GM12878 (cell line): Measurements from ENCODE around the gene TMEM196. TPM values are rescaled to one million over a fixed set of nuclear protein-coding genes. Genes with fewer than 3 reads are reported as not detected.

ENCODE experiments used
- ATAC-seq: fragments of 200-7000 bp; cut with Tn5 transposase; 3 replicates; pipeline ENCODE4 v1.9.1; 2020; ENCODE audit warnings: mild to moderate bottlenecking, moderate library complexity
- BruUV-seq: library from RNA; stranded (reverse); fragments of 400-500 nt; replicated peaks from 2 replicates; lab custom pipeline; 2021; lab: Mats Ljungman, UMichigan
- CTCF ChIA-PET: fragments of 300-600 bp; sonication (Branson Sonifier 250); formaldehyde crosslinking; extraction: SDS; loops from one replicate; lab custom pipeline; 2021; ENCODE audit warnings: inconsistent platforms; lab: Yijun Ruan, JAX
- POLR2A ChIA-PET: fragments of 350-600 bp; formaldehyde crosslinking; extraction: SDS; loops from one replicate; lab custom pipeline; 2021; ENCODE audit warnings: inconsistent platforms; lab: Charles Lee
- RAD21 ChIA-PET: fragments of 300-600 bp; sonication (Branson Sonifier 250); formaldehyde crosslinking; loops from one replicate; lab custom pipeline; 2023; ENCODE audit warnings: antibody characterized with exemption; ENCODE audit not compliant: unreplicated experiment; lab: Charles Lee
- SMC1A ChIA-PET: fragments of 300-600 bp; sonication (Branson Sonifier 250); formaldehyde crosslinking; loops from one replicate; lab custom pipeline; 2023; ENCODE audit not compliant: unreplicated experiment, uncharacterized antibody; lab: Charles Lee
- DNase-seq: peaks from one replicate; pipeline ENCODE4 v3.0.0-alpha.2; 2011; ENCODE audit warnings: low read depth, low spot score
- FAIRE-seq: peaks from 3 replicates; lab custom pipeline; 2011; peaks lifted over from hg19 to GRCh38; lab: Jason Lieb, UNC
- H2AFZ ChIP-seq: 2 replicates; pipeline ENCODE4 v1.6.0; 2011; ENCODE audit warnings: low read depth, low read length, control low read depth; ENCODE audit not compliant: control insufficient read depth
- H3K27ac ChIP-seq: 2 replicates; pipeline ENCODE4 v1.5.1; 2011; ENCODE audit warnings: control low read depth; ENCODE audit not compliant: control insufficient read depth, insufficient read depth
- H3K27me3 ChIP-seq, 2 experiments: replicated peaks in 1 of 2; 2 replicates each; pipeline versions ENCODE4 v1.6.0 to v1.6.1; 2011; ENCODE audit warnings: low read length in 1 of 2; ENCODE audit not compliant: control insufficient read depth in 2 of 2, insufficient read depth in 2 of 2
- H3K36me3 ChIP-seq, 2 experiments: 2 replicates each; pipeline ENCODE4 v1.5.1; 2011; ENCODE audit warnings: low read length in 1 of 2; ENCODE audit not compliant: control insufficient read depth in 2 of 2, insufficient read depth in 2 of 2
- H3K4me1 ChIP-seq: 2 replicates; pipeline ENCODE4 v1.6.1; 2011; ENCODE audit warnings: mild to moderate bottlenecking, low read length, moderate library complexity, mixed read lengths; ENCODE audit not compliant: control insufficient read depth, insufficient read depth
- H3K4me2 ChIP-seq: 2 replicates; pipeline ENCODE4 v1.6.0; 2011; ENCODE audit warnings: control low read depth; ENCODE audit not compliant: control insufficient read depth, insufficient read depth
- H3K4me3 ChIP-seq: fragments of 200-600 bp; sonication (generic); 2 replicates; pipeline ENCODE4 v1.5.1; 2016
- H3K79me2 ChIP-seq: 2 replicates; pipeline ENCODE4 v1.6.0; 2011; ENCODE audit warnings: low read length; ENCODE audit not compliant: control insufficient read depth, insufficient read depth
- H3K9ac ChIP-seq: 2 replicates; pipeline ENCODE4 v1.8.0; 2011; ENCODE audit warnings: low read length, control low read depth, mixed read lengths; ENCODE audit not compliant: control insufficient read depth, insufficient read depth
- H3K9me3 ChIP-seq: replicated peaks from 3 replicates; pipeline ENCODE4 v1.5.1; 2011; ENCODE audit warnings: mild to moderate bottlenecking, low read length; ENCODE audit not compliant: control insufficient read depth, insufficient read depth
- H4K20me1 ChIP-seq: 2 replicates; pipeline ENCODE4 v1.6.0; 2011; ENCODE audit not compliant: control insufficient read depth, insufficient read depth
- BACH1 ChIP-seq: fragments of 450-650 bp; IDR thresholded peaks from 2 replicates; pipeline ENCODE4 v1.6.1; 2017; ENCODE audit warnings: mild to moderate bottlenecking, borderline replicate concordance
- EGR1 ChIP-seq, 2 experiments: IDR thresholded peaks; 1 replicate in 1 of 2; 2 replicates in 1 of 2; pipeline ENCODE4 v1.6.1; 2011 to 2012; ENCODE audit warnings: low read depth in 2 of 2, low read length in 2 of 2, borderline replicate concordance in 1 of 2, mild to moderate bottlenecking in 1 of 2, moderate library complexity in 1 of 2
- FOXM1 ChIP-seq: IDR thresholded peaks from 2 replicates; pipeline ENCODE4 v1.6.1; 2012; ENCODE audit warnings: low read depth, mild to moderate bottlenecking, inconsistent platforms, low read length, moderate library complexity
- HCFC1 ChIP-seq: fragments of 150-350 bp; IDR thresholded peaks from 2 replicates; pipeline ENCODE4 v1.6.1; 2014; ENCODE audit warnings: low read length
- LARP7 ChIP-seq: fragments of 450-650 bp; IDR thresholded peaks from 2 replicates; pipeline ENCODE4 v1.6.1; 2017; ENCODE audit warnings: mild to moderate bottlenecking
- MTA2 ChIP-seq: fragments of 450-650 bp; IDR thresholded peaks from 2 replicates; pipeline ENCODE4 v1.6.1; 2016; ENCODE audit warnings: low read depth, mild to moderate bottlenecking, moderate library complexity
- MYB ChIP-seq: fragments of 150-350 bp; IDR thresholded peaks from 2 replicates; pipeline ENCODE4 v1.6.1; 2014; ENCODE audit warnings: mild to moderate bottlenecking, low read depth, low read length, borderline replicate concordance
- NFXL1 ChIP-seq: fragments of 450-650 bp; IDR thresholded peaks from 2 replicates; pipeline ENCODE4 v1.6.1; 2017; ENCODE audit warnings: antibody characterized with exemption, mild to moderate bottlenecking, borderline replicate concordance
- POLR2AphosphoS2 ChIP-seq: IDR thresholded peaks from 2 replicates; pipeline ENCODE4 v1.6.1; 2011; ENCODE audit warnings: low read depth, mild to moderate bottlenecking, low read length, improper control_type of control experiment, moderate library complexity
- SUPT20H ChIP-seq: IDR thresholded peaks from 2 replicates; pipeline ENCODE4 v1.6.1; 2011; ENCODE audit warnings: low read depth, mild to moderate bottlenecking, low read length, moderate library complexity, borderline replicate concordance; ENCODE audit not compliant: control insufficient read depth
- TARDBP ChIP-seq: IDR thresholded peaks from 2 replicates; pipeline ENCODE4 v1.6.1; 2016; ENCODE audit warnings: borderline replicate concordance
- TCF12 ChIP-seq: IDR thresholded peaks from 2 replicates; pipeline ENCODE4 v1.6.1; 2011; ENCODE audit warnings: low read depth, mild to moderate bottlenecking, low read length
- ZBED1 ChIP-seq: IDR thresholded peaks from 2 replicates; pipeline ENCODE4 v1.6.1; 2016; ENCODE audit warnings: borderline replicate concordance
- ZNF207 ChIP-seq: fragments of 450-650 bp; IDR thresholded peaks from 2 replicates; pipeline ENCODE4 v1.6.1; 2014; ENCODE audit warnings: antibody characterized with exemption, mild to moderate bottlenecking, borderline replicate concordance
- ZNF24 ChIP-seq: fragments of 450-650 bp; IDR thresholded peaks from 2 replicates; pipeline ENCODE4 v1.6.1; 2017; ENCODE audit warnings: antibody characterized with exemption, mild to moderate bottlenecking
- ZNF592 ChIP-seq: fragments of 450-650 bp; IDR thresholded peaks from 2 replicates; pipeline ENCODE4 v1.6.1; 2017; ENCODE audit warnings: mild to moderate bottlenecking, moderate library complexity
- WGBS: methylation state at CpG from one replicate; pipeline ENCODE4 v1.1.6; 2016; ENCODE audit warnings: low lambda C conversion rate; ENCODE audit not compliant: insufficient replicate concordance, insufficient coverage; ENCODE audit errors: missing lambda C conversion rate; 5-methylcytosine and 5-hydroxymethylcytosine counted together
- in situ Hi-C: fragments of 300-500 bp; cut with MboI; formaldehyde crosslinking; loops from 9 replicates; pipeline ENCODE4 v1.14.3; 2018; ENCODE audit warnings: mixed read lengths
- intact Hi-C: fragments of 100-400 bp; cut with micrococcal nuclease; formaldehyde crosslinking; loops from one replicate; pipeline ENCODE4 v1.14.2; 2022; ENCODE audit not compliant: unreplicated experiment
- polyA plus RNA-seq, 11 experiments: library from polyadenylated mRNA; depleted of rRNA in 4 of 11; unstranded in 6 of 11; stranded (reverse) in 5 of 11; fragments of >200 nt; fragmentation: Nextera tagmentation in 4 of 11; fragmentation: Illumina TruSeq in 1 of 11; extraction: Ambion mirVana in 4 of 11; extraction: Trizol in 1 of 11; gene quantifications; 1 replicate in 1 of 11; 2 replicates in 10 of 11; pipeline versions ENCODE4 v1.2.1 to v1.2.3, GENCODE V29; 2011 to 2016; ENCODE audit warnings: inconsistent platforms in 2 of 11, missing spikeins in 2 of 11, low read depth in 1 of 11
- total RNA-seq, 4 experiments: library from RNA; depleted of rRNA in 3 of 4; stranded (reverse); fragments of >200 nt in 3 of 4; fragmentation: Illumina TruSeq in 1 of 4; extraction: Trizol in 1 of 4; gene quantifications; 2 replicates each; pipeline versions ENCODE4 v1.2.1 to v1.2.3, GENCODE V29; 2013 to 2021
- TF ChIP-seq, protein P1 (sequence below): fragments of 450-650 bp; IDR thresholded peaks from 2 replicates; pipeline ENCODE4 v1.6.1; 2017; ENCODE audit warnings: borderline replicate concordance
- TF ChIP-seq, protein P2 (sequence below): fragments of 450-650 bp; IDR thresholded peaks from 2 replicates; pipeline ENCODE4 v1.6.1; 2018; ENCODE audit warnings: mild to moderate bottlenecking, low read depth, moderate library complexity; ENCODE audit not compliant: partially characterized antibody

The TMEM196 gene
- total and polyA plus RNA-seq, 10 of the 15 experiments (the other 5 are each of a cell fraction or from before 2014, with no cell fraction given): 0.04 TPM; not detected in 9

GRCh38 chr7:19705663-19706062 lies 67.8 kb downstream of the TMEM196 start:
- intact Hi-C loops: loop anchor here (5.0 kb wide), 1 partner anchor 622 kb away; no protein-coding TSS in a partner anchor
- POLR2A ChIA-PET: no interaction called here
- 96% methylated on average over 2 of the region's 2 CpGs for WGBS
- H3K4me1 ChIP-seq: 0 out of 2 replicates have a peak, but pooled peaks cover 3% of the 10 kb centered on the region
- CTCF ChIA-PET: interaction anchor here (1.2 to 1.9 kb wide), 2 partner anchors 8 to 893 kb away, joined by 3 to 11 read pairs; no protein-coding TSS in a partner anchor
- FAIRE-seq (no peak), ATAC-seq (no peak), DNase-seq (no peak)
- H3K27ac ChIP-seq: no peak overlapping the region
- H4K20me1 ChIP-seq: no peaks in the 10 kb centered on the region
- H3K79me2 ChIP-seq: peaks cover 35% of the 10 kb centered on the region
- H3K4me2 ChIP-seq: no peak overlapping the region
- no peak overlapping the region for H2AFZ ChIP-seq
- in situ Hi-C loops: no loop called here
- H3K9ac ChIP-seq: no peak overlapping the region
- no peaks in the 10 kb centered on the region for H3K27me3 ChIP-seq
- RAD21 ChIA-PET: no interaction called here
- BruUV-seq: no TSS peak
- SMC1A ChIA-PET: no interaction called here
- no peaks in the 10 kb centered on the region; a peak in 1 of 4 replicates for H3K36me3 ChIP-seq
- H3K9me3 ChIP-seq: no peaks in the 10 kb centered on the region
- H3K4me3 ChIP-seq: no peak overlapping the region
- no peak for TF ChIP-seq TCF12
- no peak for TF ChIP-seq NFXL1
- no peak for TF ChIP-seq ZNF207
- TF ChIP-seq FOXM1: no peak
- no peak for TF ChIP-seq SUPT20H
- TF ChIP-seq, protein P1, sequence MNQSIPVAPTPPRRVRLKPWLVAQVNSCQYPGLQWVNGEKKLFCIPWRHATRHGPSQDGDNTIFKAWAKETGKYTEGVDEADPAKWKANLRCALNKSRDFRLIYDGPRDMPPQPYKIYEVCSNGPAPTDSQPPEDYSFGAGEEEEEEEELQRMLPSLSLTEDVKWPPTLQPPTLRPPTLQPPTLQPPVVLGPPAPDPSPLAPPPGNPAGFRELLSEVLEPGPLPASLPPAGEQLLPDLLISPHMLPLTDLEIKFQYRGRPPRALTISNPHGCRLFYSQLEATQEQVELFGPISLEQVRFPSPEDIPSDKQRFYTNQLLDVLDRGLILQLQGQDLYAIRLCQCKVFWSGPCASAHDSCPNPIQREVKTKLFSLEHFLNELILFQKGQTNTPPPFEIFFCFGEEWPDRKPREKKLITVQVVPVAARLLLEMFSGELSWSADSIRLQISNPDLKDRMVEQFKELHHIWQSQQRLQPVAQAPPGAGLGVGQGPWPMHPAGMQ: no peak
- TF ChIP-seq EGR1 (IDR thresholded peaks at IDR 0.05; ENCODE audit: borderline replicate concordance in 1 of 2, low read depth in 2 of 2, low read length in 2 of 2): no peak
- no peak for TF ChIP-seq ZBED1
- no peak for TF ChIP-seq BACH1
- no peak for TF ChIP-seq ZNF24
- TF ChIP-seq MTA2: no peak
- TF ChIP-seq, protein P2, sequence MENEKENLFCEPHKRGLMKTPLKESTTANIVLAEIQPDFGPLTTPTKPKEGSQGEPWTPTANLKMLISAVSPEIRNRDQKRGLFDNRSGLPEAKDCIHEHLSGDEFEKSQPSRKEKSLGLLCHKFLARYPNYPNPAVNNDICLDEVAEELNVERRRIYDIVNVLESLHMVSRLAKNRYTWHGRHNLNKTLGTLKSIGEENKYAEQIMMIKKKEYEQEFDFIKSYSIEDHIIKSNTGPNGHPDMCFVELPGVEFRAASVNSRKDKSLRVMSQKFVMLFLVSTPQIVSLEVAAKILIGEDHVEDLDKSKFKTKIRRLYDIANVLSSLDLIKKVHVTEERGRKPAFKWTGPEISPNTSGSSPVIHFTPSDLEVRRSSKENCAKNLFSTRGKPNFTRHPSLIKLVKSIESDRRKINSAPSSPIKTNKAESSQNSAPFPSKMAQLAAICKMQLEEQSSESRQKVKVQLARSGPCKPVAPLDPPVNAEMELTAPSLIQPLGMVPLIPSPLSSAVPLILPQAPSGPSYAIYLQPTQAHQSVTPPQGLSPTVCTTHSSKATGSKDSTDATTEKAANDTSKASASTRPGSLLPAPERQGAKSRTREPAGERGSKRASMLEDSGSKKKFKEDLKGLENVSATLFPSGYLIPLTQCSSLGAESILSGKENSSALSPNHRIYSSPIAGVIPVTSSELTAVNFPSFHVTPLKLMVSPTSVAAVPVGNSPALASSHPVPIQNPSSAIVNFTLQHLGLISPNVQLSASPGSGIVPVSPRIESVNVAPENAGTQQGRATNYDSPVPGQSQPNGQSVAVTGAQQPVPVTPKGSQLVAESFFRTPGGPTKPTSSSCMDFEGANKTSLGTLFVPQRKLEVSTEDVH: no peak
- TF ChIP-seq MYB: no peak
- TF ChIP-seq POLR2AphosphoS2: no peak
- no peak for TF ChIP-seq HCFC1
- TF ChIP-seq TARDBP: no peak
- TF ChIP-seq ZNF592: no peak
- no peak for TF ChIP-seq LARP7
